ENCODE results near the gene TBC1D22B.

TBC1D22B gene, protein sequence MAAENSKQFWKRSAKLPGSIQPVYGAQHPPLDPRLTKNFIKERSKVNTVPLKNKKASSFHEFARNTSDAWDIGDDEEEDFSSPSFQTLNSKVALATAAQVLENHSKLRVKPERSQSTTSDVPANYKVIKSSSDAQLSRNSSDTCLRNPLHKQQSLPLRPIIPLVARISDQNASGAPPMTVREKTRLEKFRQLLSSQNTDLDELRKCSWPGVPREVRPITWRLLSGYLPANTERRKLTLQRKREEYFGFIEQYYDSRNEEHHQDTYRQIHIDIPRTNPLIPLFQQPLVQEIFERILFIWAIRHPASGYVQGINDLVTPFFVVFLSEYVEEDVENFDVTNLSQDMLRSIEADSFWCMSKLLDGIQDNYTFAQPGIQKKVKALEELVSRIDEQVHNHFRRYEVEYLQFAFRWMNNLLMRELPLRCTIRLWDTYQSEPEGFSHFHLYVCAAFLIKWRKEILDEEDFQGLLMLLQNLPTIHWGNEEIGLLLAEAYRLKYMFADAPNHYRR

DNA sequence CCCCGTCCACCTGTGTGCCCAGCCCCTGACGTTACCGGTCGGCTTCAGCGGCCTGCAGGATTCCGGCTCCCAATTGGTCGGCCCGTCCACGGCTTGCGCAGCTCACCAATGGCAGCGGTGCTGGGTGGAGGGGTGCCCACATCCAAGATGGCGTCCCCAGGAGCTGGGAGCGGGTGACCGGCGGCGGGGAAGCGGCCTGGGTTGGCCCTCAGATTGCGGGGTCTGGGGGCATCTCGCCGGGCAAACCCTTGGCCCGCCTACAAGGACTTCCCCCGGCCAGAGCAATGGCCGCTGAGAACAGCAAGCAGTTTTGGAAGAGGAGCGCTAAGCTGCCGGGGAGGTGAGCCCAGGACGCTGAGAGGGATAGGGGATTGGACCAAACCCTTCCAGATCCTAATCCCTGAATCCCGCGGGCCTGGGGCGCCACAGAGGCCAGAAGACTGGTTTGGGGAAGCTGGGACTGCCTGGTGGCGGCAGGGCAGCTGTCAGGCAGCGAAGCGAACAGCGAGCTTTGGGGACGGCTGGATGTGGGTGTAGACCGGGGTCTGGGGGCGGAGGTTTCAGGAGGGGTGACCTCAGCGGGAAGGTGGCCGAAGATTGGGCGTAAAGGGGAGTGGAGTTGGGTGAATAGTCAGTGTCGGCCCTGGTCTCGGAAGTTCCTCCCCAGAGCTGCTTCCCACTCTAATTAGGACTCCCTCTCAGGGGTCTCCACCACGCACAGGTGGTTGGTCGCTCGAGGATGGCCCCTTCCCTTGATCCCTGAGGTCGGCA lies at the start of gene TBC1D22B, which contains the start of gene TMEM217:
Gene TBC1D22B (plus strand): TSS at position 139 of the 771 bp plus-strand sequence. CDS start 146 bp downstream, at position 285.
Gene TMEM217 (minus strand): TSS at position 511 of the 771 bp plus-strand sequence. CDS start 39,114 bp downstream, outside the sequence.
- DNase-seq: peak; percentile 96 to 97

DNA sequence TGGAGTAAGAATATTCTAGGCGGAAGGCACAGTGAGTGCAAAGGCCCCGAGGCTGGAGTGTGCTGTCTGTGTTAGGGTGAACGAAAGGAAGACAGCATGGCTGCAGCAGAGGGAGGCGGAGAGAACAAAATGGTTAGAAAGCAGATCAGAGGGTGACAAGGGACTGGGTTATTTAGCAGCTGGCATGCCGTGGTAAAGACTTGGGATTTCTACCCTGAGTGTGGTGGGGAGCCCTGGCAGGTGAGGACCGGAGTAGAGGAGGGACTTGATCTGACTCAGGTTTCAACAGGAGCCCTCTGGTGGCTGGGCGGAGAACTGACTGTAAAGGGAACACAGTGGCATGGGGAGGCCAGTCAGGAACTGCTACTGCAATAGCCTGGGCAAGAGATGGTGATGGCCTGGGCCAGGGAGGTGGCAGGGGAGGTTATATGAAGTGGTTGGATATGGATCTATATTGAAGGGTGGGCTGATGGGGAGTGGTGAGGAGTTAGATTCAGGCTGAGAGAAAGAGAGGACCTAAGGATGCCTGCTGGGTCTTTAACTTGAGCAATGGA lies 49.6 kb upstream of the TBC1D22B start:
- DNase-seq: peak; percentile 96 to 99

DNA sequence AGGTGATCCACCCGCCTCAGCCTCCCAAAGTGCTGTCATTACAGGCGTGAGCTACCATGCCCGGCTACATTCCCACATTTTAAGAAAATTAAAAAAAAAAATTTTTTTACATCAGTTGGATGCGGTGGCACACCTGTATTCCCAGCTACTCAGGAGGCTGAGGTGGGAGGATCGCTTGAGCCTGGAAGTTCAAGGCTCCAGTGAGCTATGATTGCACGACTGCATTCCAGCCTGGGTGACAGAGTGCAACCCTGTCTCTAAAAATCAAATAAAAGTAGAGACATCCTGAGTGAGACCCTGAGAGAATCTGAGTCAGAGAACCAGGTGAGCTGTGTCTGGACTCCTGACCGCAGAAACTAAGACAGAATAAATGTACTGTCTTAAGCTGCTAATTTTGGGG lies 48.8 kb upstream of the TBC1D22B start:
- DNase-seq: peak in 1 of 2 experiments; percentile 22

DNA sequence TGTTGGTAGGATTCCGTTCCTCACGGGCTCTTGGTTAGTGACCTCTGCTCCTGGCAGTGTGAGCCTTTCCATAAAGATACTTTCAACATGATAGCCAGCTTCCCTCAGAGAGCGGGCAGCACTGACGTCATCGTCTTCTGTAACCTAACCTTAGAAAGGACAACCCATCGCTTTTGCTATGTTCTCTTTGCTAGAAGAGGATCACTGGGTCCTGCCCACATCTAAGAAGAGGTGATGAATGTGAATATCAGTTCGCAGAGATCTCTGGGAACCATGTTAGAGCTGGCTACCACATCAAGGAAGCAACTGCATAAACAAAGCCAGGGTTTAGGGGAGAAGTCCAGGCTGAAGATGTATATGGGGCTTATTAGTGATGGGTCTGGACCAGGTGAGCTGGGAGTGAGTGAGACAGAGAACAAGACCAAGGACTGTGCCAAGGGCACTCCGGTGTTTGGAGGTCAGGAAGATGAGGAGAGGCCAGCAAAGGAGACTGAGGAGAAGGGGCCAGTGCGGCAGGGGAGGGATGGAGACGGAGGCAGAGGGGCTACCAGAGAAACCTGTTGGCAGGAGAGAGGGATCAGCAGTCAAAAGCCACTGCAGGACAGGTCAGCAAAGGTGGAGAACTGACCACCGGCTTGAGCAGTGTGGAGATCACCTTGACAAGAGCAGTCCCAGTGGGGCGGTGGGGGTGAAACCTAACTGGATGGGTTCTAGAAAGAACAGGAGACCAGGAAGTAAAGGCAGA lies 47.9 kb upstream of the TBC1D22B start:
- DNase-seq: peak; percentile 64 to 65

DNA sequence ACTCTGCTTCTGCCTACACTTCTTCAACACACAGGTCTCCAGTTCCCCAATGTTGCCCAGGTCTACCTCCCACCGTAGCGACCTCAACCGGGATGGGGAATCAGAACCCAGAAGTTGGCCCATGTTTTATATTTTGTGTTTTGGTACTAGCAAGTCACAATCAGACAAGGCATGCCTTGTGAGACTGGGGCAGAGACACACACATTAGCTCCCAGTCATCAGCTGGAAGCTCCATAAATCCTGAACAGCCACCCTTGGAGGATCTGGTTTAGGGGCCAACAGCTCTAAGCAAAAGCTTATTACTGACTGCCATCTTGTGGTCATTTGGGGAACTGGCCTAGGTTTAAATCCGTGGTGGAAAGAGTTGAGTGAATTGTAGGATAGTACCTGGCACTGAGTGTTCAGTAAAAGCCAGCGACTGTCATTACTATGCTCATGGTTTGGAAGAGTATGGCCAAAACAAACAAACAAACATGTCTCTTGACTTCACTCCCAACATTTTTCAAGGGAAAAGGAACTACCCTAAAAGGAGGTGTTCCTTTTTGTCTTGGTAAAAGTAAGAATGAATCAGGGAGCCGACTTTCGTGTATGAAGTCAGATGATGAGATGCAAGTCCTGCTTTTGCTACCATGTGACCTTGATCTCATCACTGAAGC lies 47.1 kb upstream of the TBC1D22B start:
- peak; percentile 84 to 85 for DNase-seq

DNA sequence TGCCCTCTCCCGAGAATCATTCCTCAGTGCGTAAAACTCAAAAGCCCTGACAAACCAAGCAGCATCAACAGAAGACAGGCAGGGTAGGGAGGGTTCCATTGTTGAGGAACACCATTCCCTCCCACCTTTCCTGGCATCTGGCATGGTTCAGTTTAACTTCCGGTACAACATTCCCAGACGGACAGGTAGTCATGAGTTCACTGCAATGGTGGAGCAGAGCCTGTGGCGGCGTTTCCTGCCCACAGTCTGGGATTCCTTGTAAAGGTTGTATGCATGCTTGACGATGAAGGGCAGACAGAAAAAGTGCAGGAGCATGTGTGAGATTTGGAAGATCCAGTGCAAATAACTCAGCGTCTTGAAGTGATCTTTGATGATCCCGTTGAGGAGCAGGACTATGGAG lies 45.3 kb upstream of the TBC1D22B start:
- peak in 1 of 2 experiments; percentile 3 for DNase-seq

DNA sequence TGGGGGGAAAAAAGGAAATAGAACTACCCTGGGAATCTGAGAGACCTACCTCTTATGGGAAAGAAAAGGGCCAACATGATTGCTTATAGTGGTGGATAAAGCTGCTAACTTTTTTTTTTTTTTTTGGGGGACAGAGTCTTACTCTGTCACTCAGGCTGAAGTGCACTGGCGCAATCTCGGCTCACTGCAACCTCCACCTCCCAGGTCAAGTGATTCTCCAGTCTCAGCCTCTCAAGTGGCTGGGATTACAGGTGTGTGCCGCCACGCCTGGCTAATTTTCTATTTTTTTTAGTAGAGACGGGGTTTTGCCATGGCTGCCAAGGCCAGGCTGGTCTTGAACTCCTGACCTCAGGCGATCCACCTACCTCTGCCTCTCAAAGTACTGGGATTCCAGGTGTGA lies 39.5 kb upstream of the TBC1D22B start:
- DNase-seq: no peak

DNA sequence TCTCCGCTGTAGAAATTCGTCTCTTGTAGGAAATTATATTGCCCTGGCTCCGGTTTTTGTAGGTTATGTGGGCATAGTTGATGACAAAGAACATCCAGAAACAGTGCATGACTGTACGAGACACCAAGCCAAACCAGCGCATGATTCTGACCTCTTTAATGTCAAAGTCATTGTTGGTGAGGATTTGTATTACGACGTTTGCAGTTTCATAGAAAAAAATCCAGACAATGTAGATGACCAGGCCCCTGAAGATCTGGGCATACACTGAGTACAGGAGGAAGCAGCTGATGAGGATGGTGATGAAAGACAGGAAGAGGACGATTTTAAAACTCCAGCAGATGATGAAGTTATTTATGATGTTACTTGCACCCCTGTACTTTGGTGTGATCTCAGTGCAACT lies 39.1 kb upstream of the TBC1D22B start:
- DNase-seq: no peak

DNA sequence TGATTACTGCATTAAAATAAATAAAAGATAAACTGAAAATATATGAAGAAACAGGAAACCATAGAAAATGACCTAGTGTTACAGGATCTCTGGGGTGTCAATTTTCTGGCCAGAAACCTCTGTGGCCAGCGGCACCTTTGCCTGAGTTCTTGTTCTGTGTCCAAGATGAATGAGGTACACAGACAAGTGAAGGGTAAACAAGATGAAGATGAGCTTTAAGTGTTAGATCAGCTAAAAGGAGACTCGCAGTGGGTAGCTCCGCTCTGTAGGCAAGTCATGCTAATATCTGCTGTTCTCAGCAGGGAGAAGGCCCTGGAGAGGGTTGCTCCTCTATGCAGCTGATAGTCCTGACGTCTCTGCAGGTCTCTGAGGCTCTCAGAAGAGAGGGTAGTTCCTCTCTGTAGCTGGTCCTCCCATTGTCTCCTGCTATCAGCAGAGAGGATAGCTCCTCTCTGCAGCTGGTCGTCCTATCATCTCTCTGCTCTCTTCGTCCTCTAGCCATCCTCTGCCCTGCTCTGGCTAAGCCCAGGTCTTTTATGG lies 35.9 kb upstream of the TBC1D22B start:
- DNase-seq: peak in 1 of 2 experiments; percentile 20

DNA sequence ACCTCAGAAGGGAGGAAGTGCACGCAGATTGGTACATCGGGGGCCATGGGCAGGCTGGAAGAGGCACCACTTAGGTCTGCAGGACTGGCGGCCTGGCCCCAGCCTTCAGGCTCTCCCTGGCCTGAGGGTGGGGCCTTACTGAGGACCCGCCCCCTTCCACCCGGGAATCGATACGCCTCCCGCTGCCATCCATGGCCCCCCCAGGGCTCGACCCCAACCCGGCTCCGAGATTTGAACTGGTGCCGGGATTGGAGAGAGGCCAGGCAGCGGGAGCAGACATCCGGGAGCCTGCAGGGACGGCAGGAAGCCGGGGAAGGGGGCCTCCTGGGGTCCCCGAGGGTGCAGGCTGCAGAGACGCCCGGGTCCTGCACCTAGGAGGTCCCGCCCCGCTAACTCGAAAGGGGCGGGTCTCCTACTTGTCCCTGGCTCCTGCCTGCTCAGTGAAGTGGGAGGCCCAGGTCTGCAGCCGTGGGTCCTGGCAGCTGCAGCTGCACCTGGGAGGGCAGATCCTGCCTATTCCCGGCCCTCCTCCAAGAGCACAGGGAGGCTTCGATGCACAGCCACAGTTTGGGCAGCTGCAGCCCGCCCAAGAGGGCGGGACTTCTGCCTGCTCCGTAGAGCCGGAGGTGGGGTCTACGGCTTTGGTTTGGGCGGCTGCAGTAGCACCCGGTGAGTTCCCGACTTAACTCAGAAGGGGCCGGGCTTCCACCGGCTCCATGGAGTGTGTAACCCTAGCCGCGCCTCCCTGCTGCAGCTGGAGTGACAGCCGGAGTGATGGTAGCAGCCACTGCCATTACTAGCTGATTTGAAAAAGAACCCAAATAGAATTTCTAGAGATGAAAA lies 35.2 kb upstream of the TBC1D22B start:
- peak; percentile 81 to 84 for DNase-seq

DNA sequence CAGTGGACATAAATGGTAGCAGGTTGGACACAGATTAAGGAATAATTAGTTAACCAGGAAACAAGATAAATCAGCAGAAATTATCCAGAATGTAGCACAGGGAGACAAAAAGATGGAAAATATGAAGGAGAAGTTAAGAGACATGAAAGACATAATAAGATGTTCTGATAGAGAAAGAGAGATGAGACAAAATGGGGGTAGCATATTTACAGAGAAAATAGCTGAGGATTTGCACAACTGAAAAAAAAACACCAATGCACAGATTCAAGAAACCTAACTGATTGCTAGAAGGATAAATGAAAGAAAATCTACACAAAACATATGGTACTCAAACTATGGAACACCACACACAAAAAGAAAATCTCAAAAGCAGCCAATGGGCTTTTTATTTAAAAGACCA lies 34.6 kb upstream of the TBC1D22B start:
- no peak for DNase-seq

DNA sequence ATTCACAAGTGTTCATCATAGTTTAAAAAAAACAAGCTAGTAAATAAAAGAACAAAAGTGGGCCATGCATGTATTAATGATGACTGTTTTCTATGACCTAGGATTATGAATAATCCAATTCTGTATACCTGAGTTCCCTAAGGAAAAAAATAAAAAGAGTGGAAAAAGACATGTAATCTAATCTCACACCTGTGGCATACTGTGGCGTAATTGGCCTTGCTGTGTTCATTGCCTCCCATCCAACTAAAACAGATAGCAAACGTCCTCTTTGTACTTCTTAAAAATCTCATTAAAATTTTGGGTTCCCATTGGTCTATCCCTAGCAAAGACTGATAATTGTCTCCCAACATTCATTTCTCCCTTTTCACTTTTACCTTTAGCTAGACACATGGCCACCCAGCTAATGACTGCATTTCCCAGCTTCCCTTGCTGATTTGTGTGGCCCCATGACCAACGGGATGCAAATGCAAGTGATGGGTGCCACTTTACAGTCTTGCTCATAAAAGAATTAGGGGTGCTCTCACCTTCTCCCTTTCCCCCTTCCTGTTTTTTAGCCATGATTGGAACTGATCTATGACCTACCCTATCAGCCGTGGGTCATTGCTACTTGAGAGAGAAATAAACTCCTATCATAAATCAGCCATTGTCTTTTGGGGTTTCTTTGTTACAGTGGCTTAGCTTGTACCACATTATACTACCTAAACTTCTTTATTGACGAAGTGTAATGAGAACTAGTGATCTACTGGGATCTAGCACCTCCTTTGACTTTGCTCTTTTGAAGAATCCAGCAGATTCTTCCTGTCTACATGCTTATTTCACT lies 32.0 kb upstream of the TBC1D22B start:
- DNase-seq: no peak

DNA sequence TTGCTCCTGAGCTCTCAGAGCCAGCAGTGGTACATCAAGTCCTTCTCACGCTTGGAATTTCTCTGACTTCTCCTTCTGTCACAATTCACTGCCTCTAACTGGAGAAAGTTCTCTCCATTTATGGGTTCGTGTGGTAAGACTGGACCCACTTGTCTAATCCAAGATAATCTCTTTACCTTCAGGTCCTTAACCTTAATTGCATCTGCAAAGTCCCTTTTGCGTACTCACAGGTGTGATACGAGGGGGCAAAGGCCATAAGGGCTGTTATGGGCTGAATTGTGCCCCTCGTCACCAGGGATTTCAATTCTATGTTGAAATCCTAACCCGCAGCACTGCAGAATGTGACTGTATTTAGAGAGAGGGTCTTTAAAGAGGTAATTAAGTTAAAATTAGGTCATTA lies 27.5 kb upstream of the TBC1D22B start:
- DNase-seq: no peak

DNA sequence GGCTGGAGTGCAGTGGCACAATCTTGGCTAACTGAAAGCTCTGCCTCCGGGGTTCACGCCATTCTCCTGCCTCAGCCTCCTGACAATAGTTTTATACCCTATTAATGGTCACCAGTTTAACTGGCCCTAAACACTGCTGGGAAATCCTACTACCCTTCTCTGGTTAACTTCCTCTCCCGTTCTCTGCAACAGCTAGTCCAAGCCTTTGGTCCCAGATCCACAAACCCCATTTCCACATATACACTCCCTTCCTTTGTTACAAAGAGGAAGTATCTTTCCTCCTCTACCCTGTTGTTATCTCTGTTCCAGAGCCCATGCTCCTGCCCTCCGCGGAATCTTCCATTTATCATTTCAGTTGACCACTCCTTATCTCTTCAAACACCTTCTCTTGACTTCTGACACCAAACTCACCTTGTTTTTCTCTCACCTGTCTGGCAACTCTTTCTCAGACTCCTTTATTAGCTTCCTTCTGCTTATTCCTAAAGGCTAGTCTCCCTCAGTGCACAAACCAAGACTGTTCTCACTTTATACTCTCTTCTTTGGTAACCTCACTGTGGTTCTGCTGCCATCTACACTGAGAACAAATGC lies 25.0 kb upstream of the TBC1D22B start:
- DNase-seq: no peak

DNA sequence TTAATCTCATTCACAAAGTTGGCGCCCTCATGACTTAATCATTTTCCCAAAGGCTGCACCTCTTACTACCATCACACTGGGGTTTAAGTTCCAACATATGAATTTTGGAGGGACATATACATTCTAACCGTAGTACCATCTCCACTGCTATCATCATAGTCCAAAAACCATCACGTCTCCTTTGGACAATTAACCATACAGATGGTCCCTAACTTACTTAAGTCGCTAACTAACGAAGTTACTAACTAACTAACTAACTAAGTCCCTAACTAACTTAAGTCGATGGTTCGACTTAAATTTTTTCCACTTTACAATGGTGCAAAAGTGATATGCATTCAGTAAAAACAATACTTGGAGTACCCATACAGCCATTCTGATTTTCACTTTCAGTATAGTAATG lies 24.0 kb upstream of the TBC1D22B start:
- no peak for DNase-seq

DNA sequence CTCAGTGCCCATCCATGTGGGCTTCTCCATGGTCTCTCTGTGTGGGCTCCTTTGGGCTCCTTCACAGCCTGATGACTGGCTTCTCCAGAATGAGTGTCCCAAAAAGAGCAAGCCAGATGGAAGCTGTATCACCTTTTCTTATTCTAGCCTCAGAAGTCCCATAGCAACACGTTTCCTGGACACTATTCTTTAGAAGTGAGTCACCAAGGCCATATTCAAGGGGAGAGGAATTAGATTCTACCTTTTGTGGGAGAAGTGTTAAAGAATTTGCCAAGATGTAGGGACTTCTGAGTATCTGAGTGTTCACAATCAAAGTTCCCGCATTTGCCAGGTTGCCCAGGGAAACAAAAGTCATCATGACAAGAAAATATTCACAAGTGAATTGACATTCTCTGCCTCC lies 20.7 kb upstream of the TBC1D22B start:
- DNase-seq: no peak

DNA sequence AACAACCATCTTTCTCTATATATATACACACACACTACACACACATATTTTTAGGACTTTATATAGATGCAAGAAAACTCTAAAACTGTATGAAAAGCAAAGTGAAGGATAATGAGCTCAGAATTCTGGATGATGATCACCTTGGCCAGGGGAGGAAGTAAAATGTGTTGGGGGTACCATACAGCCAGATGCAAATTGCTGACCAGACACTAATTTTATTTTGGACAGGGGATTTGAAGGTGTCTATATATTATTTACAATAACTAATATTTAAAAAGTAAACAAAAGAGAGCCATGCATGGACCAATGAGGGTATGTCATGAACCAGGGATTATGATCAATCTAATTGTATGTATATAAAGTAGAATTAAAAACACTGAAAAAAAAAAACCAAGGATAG lies 19.8 kb upstream of the TBC1D22B start:
- no peak for DNase-seq

DNA sequence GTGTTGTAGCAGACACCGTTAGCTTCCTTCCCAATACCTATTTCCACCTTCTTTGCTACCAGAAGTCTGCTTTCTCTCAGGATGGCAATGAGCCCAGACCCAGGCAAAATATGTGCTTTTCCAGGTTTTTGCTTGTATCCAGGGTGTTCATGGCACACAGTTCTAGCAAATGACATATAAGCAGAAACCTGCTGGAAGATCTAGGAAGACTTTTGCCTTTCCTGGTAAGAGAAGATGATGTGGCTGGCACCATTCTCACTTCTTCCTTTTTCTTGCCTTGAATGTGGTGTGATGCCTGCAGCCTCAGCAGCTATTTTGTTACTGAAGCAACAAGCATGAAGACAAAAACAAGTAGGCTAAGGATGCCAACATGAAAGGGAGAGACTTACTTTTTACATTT lies 19.2 kb upstream of the TBC1D22B start:
- no peak for DNase-seq

DNA sequence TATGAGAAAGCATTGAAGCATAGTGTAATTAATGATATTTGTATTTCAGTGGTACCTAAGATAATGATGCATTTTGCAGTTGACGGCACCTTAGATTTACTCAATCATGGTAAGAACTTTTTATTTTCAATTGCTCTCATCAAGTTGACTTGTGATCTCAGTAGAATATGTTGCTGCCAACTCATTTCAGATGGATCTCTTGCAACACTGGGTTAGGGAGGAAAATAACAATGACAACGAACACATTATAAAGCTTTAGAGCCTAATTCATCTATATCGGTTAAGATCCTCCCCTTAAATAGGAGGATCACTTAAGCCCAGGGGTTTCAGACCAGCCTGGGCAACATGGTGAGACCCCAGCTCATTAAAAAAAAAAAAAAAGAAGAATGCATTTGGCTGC lies 18.0 kb upstream of the TBC1D22B start:
- no peak for DNase-seq
